ENCODE measurements around the gene TNFRSF9.

TNFRSF9 gene

GRCh38 chr1:7873801-7874795, 66.5 kb downstream of the TNFRSF9 start:
- no peak for DNase-seq (ENCODE audit: low read depth in 2 of 2)

- DNase-seq (ENCODE audit: low read depth in 2 of 2), result no peak
Measured at GRCh38 chr1:7871136-7871535, 69.5 kb downstream of the TNFRSF9 start.

DNA sequence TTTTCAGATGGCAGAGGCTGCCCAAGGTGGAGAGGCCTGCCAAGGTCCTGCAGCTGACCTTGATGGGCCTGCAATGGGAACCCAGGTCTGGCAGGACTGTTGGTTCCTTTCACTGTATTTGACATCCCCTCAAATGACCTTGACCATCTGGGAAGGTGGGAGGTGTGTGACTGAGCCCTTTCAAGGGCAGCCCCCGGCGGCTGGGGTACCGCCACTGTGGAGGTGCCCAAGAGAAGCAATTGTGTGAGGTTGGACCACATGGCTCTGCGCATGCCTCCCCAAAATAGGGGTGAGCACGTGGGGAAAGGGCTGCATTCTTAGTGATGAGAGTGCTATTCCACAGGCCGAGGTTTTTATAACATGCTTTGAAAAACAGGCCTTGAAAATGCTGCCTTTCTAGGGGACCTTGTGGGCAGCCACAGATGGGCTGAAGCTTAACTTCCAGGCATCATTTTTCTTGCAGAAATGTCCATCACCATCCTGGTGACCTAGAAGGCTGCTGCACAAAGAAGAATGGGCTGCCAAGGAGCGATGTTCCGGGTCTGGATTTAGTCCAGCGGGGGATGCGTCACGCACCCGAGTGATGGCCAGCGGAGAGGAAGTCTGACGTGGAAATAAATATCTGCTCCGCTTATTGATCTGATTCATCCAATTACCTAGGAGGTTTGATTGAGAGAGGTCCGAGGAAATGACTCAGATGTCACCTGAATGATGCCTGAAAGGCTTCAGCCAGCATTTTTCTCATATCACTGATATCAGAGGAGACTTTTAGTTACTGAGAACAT, 71.3 kb downstream of the TNFRSF9 start:
- no peak for DNase-seq (ENCODE audit: low read depth in 2 of 2)

GRCh38 chr1:7868070-7868780, 72.4 kb downstream of the TNFRSF9 start:
- no peak for DNase-seq (ENCODE audit: low read depth in 2 of 2)

GRCh38 chr1:7865978-7866377, 74.7 kb downstream of the TNFRSF9 start:
- no peak for DNase-seq (ENCODE audit: low read depth in 2 of 2)

Measured in stimulated activated CD8-positive, alpha-beta memory T cell treated with anti-CD3 and anti-CD28 coated beads, Interleukin-15, amount 100 ng/mL, for 4 hours (primary cell).